C4-2B (cell line): ENCODE data around the gene NXPH1.

ENCODE experiments used
- ZFX ChIP-seq: fragments of 450-650 bp; IDR thresholded peaks from 2 replicates; pipeline ENCODE4 v1.6.1; 2017
- TF ChIP-seq, protein P1 (sequence below): fragments of 450-650 bp; conservative IDR thresholded peaks from 2 replicates; pipeline ENCODE4 v1.5.1; 2017; ENCODE audit warnings: mild to moderate bottlenecking

DNA sequence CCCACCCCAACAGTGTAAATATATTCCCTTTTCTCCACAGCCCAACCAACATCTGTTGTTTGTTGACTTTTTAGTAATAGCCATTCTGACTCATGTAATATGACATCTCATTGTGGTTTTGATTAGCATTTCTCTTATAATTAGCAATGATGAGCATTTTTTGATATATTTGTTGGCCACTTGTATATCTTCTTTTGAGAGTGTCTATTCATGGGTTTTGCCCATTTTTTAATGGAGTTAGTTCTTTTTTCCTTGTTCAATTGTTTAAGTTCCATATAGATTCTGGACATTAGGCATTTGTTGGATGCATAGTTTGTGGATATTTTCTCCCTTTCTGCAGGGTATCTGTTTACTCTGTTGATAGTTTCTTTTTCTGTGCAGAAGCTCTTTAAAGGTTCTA, 340.1 kb downstream of the NXPH1 start:
- TF ChIP-seq, protein P1, sequence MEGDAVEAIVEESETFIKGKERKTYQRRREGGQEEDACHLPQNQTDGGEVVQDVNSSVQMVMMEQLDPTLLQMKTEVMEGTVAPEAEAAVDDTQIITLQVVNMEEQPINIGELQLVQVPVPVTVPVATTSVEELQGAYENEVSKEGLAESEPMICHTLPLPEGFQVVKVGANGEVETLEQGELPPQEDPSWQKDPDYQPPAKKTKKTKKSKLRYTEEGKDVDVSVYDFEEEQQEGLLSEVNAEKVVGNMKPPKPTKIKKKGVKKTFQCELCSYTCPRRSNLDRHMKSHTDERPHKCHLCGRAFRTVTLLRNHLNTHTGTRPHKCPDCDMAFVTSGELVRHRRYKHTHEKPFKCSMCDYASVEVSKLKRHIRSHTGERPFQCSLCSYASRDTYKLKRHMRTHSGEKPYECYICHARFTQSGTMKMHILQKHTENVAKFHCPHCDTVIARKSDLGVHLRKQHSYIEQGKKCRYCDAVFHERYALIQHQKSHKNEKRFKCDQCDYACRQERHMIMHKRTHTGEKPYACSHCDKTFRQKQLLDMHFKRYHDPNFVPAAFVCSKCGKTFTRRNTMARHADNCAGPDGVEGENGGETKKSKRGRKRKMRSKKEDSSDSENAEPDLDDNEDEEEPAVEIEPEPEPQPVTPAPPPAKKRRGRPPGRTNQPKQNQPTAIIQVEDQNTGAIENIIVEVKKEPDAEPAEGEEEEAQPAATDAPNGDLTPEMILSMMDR = no peak
- no peak for TF ChIP-seq ZFX
